ENCODE measurements around the gene TGFBR3.

TGFBR3 gene

GRCh38 chr1:91827459-91828321 lies 58.3 kb downstream of the TGFBR3 start:
- DNase-seq (ENCODE audit: low read depth in 2 of 2) = no peak

GRCh38 chr1:91827087-91827458 lies 58.9 kb downstream of the TGFBR3 start:
- no peak for DNase-seq (ENCODE audit: low read depth in 2 of 2)

GRCh38 chr1:91826649-91827048 lies 59.3 kb downstream of the TGFBR3 start:
- DNase-seq (ENCODE audit: low read depth in 2 of 2) = no peak

- no peak for DNase-seq (ENCODE audit: low read depth in 2 of 2)
Observed at GRCh38 chr1:91826248-91826647, 59.7 kb downstream of the TGFBR3 start.

- DNase-seq (ENCODE audit: low read depth in 2 of 2) = no peak
Observed at GRCh38 chr1:91821126-91821868, 64.7 kb downstream of the TGFBR3 start.

- DNase-seq (ENCODE audit: low read depth in 2 of 2) = no peak
Observed at GRCh38 chr1:91819038-91819788, 66.7 kb downstream of the TGFBR3 start.

- no peak for DNase-seq (ENCODE audit: low read depth in 2 of 2)
Observed at GRCh38 chr1:91818713-91818975, 67.3 kb downstream of the TGFBR3 start.

- DNase-seq (ENCODE audit: low read depth in 2 of 2) = no peak
Observed at GRCh38 chr1:91817211-91817905, 68.6 kb downstream of the TGFBR3 start.

- no peak for DNase-seq (ENCODE audit: low read depth in 2 of 2)
Observed at GRCh38 chr1:91816031-91816430, 69.9 kb downstream of the TGFBR3 start.

- DNase-seq (ENCODE audit: low read depth in 2 of 2) = no peak
Observed at GRCh38 chr1:91814448-91814847, 71.5 kb downstream of the TGFBR3 start.

- no peak for DNase-seq (ENCODE audit: low read depth in 2 of 2)
Observed at GRCh38 chr1:91813813-91814212, 72.1 kb downstream of the TGFBR3 start.

GRCh38 chr1:91811363-91812025 lies 74.5 kb downstream of the TGFBR3 start:
- no peak for DNase-seq (ENCODE audit: low read depth in 2 of 2)

- DNase-seq (ENCODE audit: low read depth in 2 of 2) = peak; percentile 45 to 53
Observed at GRCh38 chr1:91809317-91809716, 76.6 kb downstream of the TGFBR3 start.

- no peak for DNase-seq (ENCODE audit: low read depth in 2 of 2)
Observed at GRCh38 chr1:91807921-91808620, 77.9 kb downstream of the TGFBR3 start.

GRCh38 chr1:91806769-91807700 lies 78.9 kb downstream of the TGFBR3 start:
- peak; percentile 71 to 73 for DNase-seq (ENCODE audit: low read depth in 2 of 2)

GRCh38 chr1:91806181-91806768 lies 79.7 kb downstream of the TGFBR3 start:
- DNase-seq (ENCODE audit: low read depth in 2 of 2) = peak; percentile 79

- no peak for DNase-seq (ENCODE audit: low read depth in 2 of 2)
Observed at GRCh38 chr1:91805311-91805801, 80.6 kb downstream of the TGFBR3 start.

- no peak for DNase-seq (ENCODE audit: low read depth in 2 of 2)
Observed at GRCh38 chr1:91804546-91805023, 81.4 kb downstream of the TGFBR3 start.

Data from fibroblast of skin of left biceps (primary cell).